Stimulated activated memory B cell treated with anti-CD40 and anti-IgM and Interleukin-4, amounts not matched to agents 10 μg/mL and 1 μg/mL and 100 μg/mL, for 72 hours (primary cell): Measurements from ENCODE around the gene SETD3.

Source experiments
- ATAC-seq: fragments of 150-1000 bp; cut with Tn5 transposase; 2 replicates; pipeline ENCODE4 v1.10.0; 2021
- H3K27ac Mint-ChIP-seq: one replicate; pipeline ENCODE4 v1.8.0; 2022; ENCODE audit warnings: mild to moderate bottlenecking, mixed read lengths
- H3K27me3 Mint-ChIP-seq: one replicate; pipeline ENCODE4 v1.8.0; 2022; ENCODE audit warnings: mixed read lengths
- H3K36me3 Mint-ChIP-seq: one replicate; pipeline ENCODE4 v1.8.0; 2022; ENCODE audit warnings: mixed read lengths
- H3K4me1 Mint-ChIP-seq: one replicate; pipeline ENCODE4 v1.8.0; 2022; ENCODE audit warnings: mixed read lengths
- H3K4me3 Mint-ChIP-seq: one replicate; pipeline ENCODE4 v1.8.0; 2022; ENCODE audit warnings: mild to moderate bottlenecking, moderate library complexity, mixed read lengths
- H3K9me3 Mint-ChIP-seq: one replicate; pipeline ENCODE4 v1.8.0; 2022; ENCODE audit warnings: mixed read lengths

The SETD3 gene

DNA sequence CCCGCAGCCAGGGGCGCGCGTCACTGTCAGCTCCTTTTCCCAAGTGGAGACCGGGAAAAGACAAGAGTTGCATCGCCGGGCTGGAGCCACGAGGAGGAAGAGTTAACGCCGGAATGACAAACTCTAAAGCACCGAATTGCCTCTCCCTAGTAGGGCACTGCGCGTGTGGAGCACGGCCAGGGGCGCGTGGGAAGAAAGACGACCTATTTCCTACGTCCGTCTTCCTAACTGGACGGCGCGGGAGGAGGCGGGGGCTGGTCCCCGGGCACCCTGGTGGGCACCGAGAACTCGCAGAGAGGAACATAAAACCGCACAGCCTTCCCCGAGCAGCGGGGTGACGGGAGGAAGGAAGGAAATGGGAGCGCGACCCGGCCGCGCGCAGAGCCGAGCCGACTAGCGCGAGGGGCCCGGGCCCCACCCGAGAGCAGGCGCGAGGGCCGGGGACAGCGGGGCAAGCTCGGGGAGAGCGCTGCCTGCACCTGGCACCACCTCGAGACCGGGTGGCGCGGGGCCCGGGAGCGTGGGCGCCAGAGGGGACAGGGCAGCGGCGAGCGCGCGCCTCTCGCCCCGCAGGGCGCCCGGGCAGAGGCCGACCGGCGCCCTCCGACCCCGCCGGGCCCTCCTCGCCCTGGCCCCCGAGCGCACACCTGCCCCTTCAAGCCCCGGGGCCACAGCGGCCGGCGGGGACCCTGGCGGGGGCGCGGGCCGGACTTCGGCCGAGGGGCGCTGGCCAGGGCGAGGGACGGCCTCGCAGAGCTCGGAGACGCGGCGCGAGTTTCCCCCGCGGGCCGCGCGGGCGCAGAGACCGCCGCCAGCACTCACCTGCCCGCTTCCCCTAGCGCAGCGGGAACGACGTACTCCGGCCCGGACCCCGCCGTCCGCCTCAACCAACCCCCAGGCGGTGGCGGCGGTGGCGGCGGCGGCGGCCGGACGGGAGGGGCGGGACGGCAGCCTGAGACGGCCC is at the start of gene SETD3:
Gene SETD3 (minus strand): TSS at position 954 of the 964 bp plus-strand sequence. CDS start 15,054 bp downstream, outside the sequence.
- peak; percentile 0 for ATAC-seq
- no peaks in the 10 kb centered on the region for H3K9me3 Mint-ChIP-seq
- H3K27me3 Mint-ChIP-seq: no peaks in the 10 kb centered on the region
- H3K36me3 Mint-ChIP-seq: peaks cover 6% of the 10 kb centered on the region
- H3K27ac Mint-ChIP-seq: peak within 1 kb of the TSS; percentile 96
- H3K4me1 Mint-ChIP-seq: peaks cover 51% of the 10 kb centered on the region
- H3K4me3 Mint-ChIP-seq: peak within 1 kb of the TSS; percentile 84

DNA sequence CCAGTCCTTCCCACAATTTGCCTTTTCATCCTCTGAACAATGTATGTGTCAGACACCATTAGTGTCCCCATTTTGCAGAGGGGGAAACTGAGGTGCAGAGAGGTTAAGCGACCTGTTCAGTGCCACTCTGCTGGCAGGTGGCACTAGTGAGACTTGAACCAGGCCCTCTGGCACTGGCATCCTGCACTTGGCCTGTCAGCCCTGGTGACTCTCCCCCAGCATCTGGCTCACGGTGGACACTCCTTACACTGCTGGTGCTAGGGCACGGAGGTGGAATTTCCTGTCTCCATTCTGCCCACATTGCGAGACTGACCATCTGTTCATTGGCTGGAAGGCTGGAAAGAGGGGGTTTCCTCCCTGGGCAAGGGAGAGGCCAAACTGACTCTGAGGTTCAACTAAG is 49.2 kb upstream of the SETD3 start:
- H3K27ac Mint-ChIP-seq: no peak overlapping the region
- no peak for ATAC-seq
- peaks cover 6% of the 10 kb centered on the region for H3K4me1 Mint-ChIP-seq
- no peaks in the 10 kb centered on the region for H3K36me3 Mint-ChIP-seq
- H3K27me3 Mint-ChIP-seq: no peaks in the 10 kb centered on the region
- no peaks in the 10 kb centered on the region for H3K9me3 Mint-ChIP-seq
- no peak overlapping the region for H3K4me3 Mint-ChIP-seq

DNA sequence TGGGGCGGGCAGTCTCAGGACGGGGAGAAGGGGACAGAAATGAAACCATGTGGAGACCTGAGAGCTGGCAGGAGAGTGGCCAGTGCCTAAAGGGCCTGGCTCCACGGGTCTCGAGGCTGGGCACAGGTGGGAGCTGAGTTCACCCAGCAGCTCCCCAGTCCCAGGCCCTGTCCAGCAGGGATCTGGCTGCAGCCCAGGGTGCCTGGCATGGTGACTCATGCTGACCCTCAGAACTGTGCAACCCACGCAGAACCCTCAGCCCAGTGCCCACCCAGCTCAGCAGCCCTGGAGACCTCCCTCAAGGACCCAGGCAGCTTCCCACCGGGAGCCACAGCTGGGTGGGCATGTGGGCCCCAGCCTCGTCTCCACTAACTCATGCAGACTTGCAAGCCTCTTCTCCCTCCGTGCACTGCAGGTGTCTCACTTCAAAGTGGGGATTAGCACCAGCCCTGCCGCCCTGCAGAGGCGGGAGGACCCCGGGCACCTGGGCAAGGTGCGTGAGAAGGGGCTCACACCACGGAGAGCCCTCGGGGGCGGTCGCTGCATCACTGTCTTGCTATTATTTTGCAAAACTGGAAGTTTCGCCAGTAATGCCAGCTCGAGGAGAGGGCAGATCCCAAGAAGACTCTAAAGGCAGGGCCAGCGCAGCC is 46.9 kb upstream of the SETD3 start:
- peaks cover 7% of the 10 kb centered on the region for H3K4me1 Mint-ChIP-seq
- no peaks in the 10 kb centered on the region for H3K27me3 Mint-ChIP-seq
- no peak for ATAC-seq
- no peak overlapping the region for H3K4me3 Mint-ChIP-seq
- H3K36me3 Mint-ChIP-seq: no peaks in the 10 kb centered on the region
- H3K27ac Mint-ChIP-seq: no peak overlapping the region
- no peaks in the 10 kb centered on the region for H3K9me3 Mint-ChIP-seq

DNA sequence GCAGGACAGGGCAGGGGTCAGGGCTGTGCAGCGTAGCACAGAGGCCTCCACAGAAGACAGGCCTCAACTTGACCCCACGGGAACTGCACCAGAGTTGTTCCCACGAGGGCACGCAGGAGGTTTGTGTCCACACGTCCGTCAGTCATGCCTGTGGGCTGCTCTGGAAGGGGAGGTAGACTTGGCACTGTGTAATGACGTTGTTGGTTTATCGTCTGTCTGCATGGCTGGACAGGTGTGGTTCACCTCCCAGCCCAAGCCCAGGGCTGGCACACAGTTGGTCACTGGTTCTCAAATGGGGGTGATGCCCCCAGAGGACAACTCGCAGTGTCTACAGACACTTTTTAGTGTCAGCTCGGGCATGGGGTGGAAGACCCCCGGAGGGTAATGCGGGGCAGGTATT is 46.4 kb upstream of the SETD3 start:
- no peak overlapping the region for H3K4me3 Mint-ChIP-seq
- H3K4me1 Mint-ChIP-seq: peaks cover 7% of the 10 kb centered on the region
- no peaks in the 10 kb centered on the region for H3K9me3 Mint-ChIP-seq
- no peaks in the 10 kb centered on the region for H3K27me3 Mint-ChIP-seq
- no peak overlapping the region for H3K27ac Mint-ChIP-seq
- H3K36me3 Mint-ChIP-seq: no peaks in the 10 kb centered on the region
- ATAC-seq: no peak

DNA sequence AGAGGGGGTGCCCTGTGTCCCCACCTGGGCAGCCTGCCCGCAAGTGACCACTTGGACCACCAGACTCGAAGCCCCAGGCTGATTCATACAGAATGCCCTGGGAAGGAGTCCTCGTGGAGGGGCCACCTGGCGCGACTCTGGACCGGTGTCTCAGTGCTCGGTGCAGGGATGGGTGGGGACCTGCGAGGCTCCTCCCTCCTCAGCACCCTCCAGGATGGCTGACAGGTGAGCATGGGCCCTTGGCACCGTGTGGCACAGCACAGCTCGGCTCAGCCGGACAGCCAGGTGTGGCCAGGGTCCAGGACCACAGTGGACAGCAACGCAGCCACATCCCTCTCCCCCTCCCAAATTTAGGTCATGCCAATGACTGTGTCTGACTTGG is 45.0 kb upstream of the SETD3 start:
- Mint-ChIP-seq H3K27ac (no peak overlapping the region), H3K9me3 (no peaks in the 10 kb centered on the region), H3K27me3 (no peaks in the 10 kb centered on the region), H3K4me1 (peaks cover 7% of the 10 kb centered on the region), H3K36me3 (no peaks in the 10 kb centered on the region), H3K4me3 (no peak overlapping the region)
- ATAC-seq: no peak

DNA sequence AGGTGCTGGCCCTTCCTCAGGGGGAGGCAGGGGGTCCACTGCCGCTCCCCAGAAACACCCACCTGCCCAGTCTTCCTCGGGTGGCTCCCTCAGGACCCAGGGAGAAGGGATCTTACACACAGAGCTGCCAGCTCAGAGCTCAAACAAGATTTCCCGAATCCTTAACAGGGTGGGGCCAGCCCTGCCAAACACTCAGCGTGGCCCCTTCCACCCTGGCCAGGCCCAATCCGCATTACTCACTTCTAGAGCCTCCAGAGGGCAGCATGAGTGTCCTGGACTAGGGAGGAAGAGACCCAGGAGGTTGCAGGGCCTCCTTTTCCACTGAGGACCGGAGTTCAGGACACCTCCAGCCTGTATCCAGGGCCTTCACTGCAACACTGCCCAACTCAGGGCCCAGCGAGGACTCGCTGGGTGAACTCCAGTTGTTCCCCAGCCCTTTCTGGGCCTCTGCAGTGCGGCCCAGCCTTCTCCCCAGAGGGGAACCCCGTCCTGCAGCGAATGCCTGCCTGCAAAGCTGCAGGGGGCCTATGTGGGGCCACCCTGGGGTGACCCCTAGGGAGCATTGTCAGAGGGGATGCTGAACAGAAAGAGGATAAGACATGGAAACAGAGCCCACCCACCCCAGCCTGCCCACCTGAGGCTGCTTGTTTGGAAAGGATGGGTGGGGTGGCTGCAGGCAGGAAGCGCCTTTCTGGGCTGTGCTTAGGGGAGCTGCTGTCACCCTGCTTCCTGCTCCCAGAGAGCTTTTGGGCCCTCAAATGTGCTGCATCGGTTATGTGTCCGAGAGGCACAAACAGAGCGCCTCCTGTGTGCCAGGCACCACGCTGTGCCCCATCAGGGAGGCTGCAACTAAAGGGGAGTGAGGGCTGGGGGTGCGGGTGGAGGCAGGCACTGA is 44.4 kb upstream of the SETD3 start:
- H3K4me1 Mint-ChIP-seq: peaks cover 7% of the 10 kb centered on the region
- H3K9me3 Mint-ChIP-seq: no peaks in the 10 kb centered on the region
- H3K27ac Mint-ChIP-seq: no peak overlapping the region
- no peak overlapping the region for H3K4me3 Mint-ChIP-seq
- no peaks in the 10 kb centered on the region for H3K36me3 Mint-ChIP-seq
- ATAC-seq: no peak
- no peaks in the 10 kb centered on the region for H3K27me3 Mint-ChIP-seq

DNA sequence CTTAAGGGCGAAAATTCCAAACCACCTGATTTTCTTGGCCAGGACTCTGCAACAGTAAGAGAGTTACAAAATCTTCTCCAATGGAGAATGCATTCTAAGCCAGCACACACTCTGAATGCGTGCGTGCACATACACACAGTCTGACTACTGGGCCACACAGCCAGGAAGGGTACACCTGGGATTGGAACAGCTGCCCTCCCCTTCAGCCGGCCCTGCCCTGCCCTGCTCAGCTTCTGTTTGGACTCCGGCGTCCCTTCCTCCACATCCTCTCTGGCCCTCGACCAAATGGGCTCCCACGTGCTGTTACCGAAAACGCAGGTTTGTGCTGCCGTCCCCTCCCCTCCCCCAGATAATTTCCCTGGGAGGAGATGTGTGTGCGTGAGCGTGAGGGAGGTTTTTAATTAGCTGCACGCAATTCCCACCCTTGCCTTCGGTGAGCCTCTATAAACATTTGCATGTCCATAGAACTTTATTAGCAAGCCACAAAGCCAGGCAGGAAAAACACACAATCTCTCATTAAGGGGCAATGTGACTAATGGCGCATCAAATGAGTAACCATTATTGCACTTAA is 43.5 kb upstream of the SETD3 start:
- H3K4me1 Mint-ChIP-seq: peaks cover 7% of the 10 kb centered on the region
- no peaks in the 10 kb centered on the region for H3K9me3 Mint-ChIP-seq
- H3K27ac Mint-ChIP-seq: no peak overlapping the region
- no peaks in the 10 kb centered on the region for H3K36me3 Mint-ChIP-seq
- no peak for ATAC-seq
- no peak overlapping the region for H3K4me3 Mint-ChIP-seq
- H3K27me3 Mint-ChIP-seq: no peaks in the 10 kb centered on the region

DNA sequence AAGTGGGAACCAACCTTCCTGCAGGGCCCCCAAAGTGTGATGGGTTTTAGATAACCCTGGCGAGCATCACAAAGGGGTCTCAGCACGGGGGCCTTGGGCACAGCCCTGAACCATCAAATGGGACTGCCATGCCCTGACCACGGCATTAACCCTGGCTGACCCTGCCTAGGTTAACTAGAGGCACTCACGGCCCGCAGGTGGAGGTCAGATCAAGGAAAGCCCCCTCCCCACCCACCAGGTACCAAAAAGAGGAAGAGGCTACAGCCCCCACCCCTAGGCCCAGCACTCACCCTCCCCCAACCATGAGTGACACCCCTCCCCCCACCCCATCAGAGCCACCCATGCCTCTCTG is 43.0 kb upstream of the SETD3 start:
- Mint-ChIP-seq H3K27me3 (no peaks in the 10 kb centered on the region), H3K27ac (no peak overlapping the region), H3K36me3 (no peaks in the 10 kb centered on the region), H3K4me3 (no peak overlapping the region), H3K9me3 (no peaks in the 10 kb centered on the region), H3K4me1 (peaks cover 7% of the 10 kb centered on the region)
- no peak for ATAC-seq

DNA sequence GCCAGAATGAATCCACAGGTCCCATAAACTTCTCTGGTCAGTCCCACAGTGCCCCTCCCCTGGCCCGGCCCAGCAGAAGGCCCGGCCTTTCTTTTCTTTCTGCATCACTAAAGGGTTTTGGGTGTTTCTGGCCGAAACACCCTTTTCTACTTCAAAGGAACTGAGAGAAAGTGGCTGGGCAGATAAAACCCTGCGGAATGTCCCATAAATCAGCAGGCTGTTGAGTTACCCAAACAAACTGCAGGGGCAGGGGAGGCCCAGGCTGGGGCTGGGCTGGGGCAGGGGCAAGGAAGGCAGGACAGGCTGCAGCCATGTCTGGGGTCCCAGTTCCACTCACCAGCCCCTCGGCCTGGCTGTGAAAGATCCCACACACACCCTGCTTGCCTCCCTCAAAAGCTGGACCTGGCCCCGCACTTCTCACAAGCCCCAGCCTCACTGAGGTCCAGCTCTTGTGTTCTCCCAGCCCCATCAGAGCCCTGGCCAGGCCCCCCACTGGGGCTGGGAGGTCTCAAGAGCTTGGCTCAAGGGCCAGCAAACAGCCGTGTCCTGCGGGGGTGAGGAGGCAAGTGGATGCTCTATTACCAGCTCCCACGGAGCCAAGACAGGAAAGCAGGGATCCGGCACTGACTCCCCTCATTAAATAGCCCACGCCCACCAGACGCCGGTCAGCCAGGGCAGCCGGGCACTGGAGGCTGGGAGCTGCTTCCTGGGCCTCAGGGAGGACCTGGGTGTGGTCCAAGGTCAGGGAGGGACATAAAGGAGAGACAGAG is 42.5 kb upstream of the SETD3 start:
- no peak overlapping the region for H3K27ac Mint-ChIP-seq

DNA sequence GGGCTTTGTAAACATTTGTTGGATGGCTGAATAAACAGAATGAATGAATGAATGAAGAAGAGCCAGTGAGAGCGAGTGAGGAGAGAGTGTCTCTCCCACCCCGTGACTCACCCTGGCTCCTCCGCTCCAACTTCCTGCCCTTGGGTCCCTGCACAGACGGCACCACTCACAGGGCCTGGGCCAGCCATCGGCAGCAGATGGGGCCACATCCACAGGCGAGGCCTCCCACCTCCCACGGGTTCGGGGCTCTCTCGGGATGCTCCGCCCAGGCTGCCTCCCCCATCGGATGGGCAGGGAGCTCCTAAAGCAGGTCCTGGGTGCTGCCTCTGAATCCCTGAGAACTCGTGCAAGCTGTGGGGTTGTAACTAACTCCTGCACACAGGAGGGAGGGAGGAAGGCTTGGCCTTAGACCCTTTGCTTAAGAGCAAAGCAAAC is 41.8 kb upstream of the SETD3 start:
- no peak for ATAC-seq
- Mint-ChIP-seq H3K9me3 (no peaks in the 10 kb centered on the region), H3K4me3 (no peak overlapping the region), H3K27me3 (no peaks in the 10 kb centered on the region), H3K4me1 (peaks cover 7% of the 10 kb centered on the region), H3K36me3 (no peaks in the 10 kb centered on the region), H3K27ac (no peak overlapping the region)

More for the DNA sequence above, 42.5 kb upstream of the SETD3 start:
- Mint-ChIP-seq H3K36me3 (no peaks in the 10 kb centered on the region), H3K4me1 (peaks cover 7% of the 10 kb centered on the region), H3K4me3 (no peak overlapping the region), H3K9me3 (no peaks in the 10 kb centered on the region), H3K27me3 (no peaks in the 10 kb centered on the region)
- ATAC-seq: no peak

DNA sequence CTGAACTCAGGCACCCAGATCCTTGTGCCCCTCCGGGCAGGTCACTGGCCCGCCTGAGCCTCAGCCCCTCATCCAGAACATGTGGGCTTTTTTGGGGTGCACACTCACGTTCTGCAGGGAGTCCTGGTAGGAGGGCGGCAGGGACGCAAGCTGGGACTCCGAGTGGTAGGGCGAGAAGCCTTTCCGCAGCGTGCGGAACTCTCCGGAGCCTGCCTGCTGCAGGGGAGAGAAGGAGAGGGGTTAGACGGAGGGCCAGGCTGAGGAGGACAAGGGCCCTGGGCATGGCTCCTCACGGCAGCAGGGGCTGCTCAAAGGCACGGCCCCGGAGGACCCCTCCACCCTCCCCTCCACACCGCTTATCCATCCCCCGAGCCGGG is 41.4 kb upstream of the SETD3 start:
- ATAC-seq: no peak
- no peaks in the 10 kb centered on the region for H3K27me3 Mint-ChIP-seq
- H3K4me3 Mint-ChIP-seq: no peak overlapping the region
- no peaks in the 10 kb centered on the region for H3K9me3 Mint-ChIP-seq
- no peak overlapping the region for H3K27ac Mint-ChIP-seq
- H3K4me1 Mint-ChIP-seq: peaks cover 7% of the 10 kb centered on the region
- H3K36me3 Mint-ChIP-seq: no peaks in the 10 kb centered on the region

DNA sequence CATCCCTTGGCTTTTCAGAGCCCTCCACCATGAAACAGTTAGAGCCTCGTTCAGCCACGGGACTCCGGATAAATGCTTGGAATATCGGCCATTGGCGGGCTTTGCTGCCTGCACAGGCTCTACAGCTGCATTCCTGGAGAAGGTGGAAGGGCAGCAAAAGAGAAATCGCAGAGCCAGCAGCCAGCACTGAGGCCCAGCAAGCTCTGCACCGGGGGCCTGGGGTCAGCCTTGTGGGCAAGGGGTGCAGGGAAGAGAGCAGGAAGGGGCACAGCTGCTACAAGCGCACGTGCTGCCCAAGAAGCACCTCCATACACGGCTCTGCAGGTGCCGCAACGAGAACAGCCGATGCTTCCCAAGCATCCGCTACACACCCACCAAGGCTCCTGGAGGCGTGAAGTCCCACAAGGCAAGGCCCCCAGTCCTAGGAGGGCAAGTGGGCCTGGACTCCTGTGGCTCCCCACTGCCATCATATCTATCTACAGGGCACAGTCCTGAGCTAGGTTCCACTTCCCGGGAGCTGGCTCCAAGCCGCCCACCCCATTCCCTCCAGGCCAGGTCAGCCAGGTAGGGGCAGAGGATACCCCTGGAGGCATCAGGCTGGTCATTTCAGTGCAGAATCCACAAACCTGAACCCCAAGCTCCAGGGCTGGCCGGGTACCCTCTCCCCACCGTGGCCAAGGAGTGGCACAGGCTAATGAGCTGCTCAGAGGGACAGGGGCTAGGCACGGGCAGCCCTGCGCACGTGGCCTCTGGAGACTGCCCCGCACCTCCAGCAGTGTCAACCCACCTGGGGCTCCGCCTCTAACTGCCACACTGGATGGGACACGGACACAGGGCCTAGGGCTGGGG is 40.7 kb upstream of the SETD3 start:
- H3K4me3 Mint-ChIP-seq: no peak overlapping the region
- H3K9me3 Mint-ChIP-seq: no peaks in the 10 kb centered on the region
- H3K4me1 Mint-ChIP-seq: peaks cover 7% of the 10 kb centered on the region
- H3K27me3 Mint-ChIP-seq: no peaks in the 10 kb centered on the region
- no peak for ATAC-seq
- H3K36me3 Mint-ChIP-seq: no peaks in the 10 kb centered on the region
- no peak overlapping the region for H3K27ac Mint-ChIP-seq

DNA sequence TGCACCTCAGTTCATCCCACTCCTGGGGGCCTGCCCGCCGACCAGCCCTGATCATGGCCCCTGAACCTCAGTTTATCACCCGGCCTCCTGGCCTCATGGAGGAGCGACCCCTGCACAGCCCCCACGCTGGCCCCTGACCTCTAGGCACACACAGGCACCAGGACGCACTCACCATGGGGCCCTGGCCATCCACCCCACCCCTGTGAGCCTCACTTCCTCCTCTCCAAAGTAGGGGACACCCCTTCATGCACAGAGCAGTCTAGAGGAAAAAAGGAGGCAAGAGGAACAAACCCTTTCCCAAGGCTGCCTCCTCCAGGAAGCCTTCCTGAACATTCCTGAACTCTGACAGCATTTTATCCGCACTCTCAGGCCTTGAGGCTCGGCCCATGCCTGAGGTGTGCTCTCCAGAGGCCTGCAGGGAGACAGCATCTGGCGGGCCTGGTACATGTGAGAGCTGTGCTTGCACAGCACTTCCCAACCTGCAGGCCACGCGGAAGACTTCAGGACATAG is 40.0 kb upstream of the SETD3 start:
- Mint-ChIP-seq H3K27ac (no peak overlapping the region), H3K4me3 (no peak overlapping the region), H3K27me3 (no peaks in the 10 kb centered on the region), H3K4me1 (peaks cover 7% of the 10 kb centered on the region), H3K36me3 (no peaks in the 10 kb centered on the region), H3K9me3 (no peaks in the 10 kb centered on the region)
- ATAC-seq: no peak
